ENCODE measurements around the gene PTPA. TPM values are rescaled to one million over a fixed set of nuclear protein-coding genes. Genes with fewer than 3 reads are reported as not detected.
A peak's percentile ranks its signal among the peaks of the same experiment; 100 is the strongest.

PTPA gene
- total and polyA plus RNA-seq, 9 of the 15 experiments (the other 6 are each of a cell fraction or from before 2014, with no cell fraction given) = 1.7 to 121 (median 72.6) TPM

GRCh38 chr9:129105857-129106694, 5.1 kb upstream of the PTPA start:
- H3K4me1 ChIP-seq (replicated peaks in 1 of 2; ENCODE audit: control insufficient read depth in 2 of 2, insufficient read depth in 2 of 2, low read length in 2 of 2) = peaks cover 15 to 50% of the 10 kb centered on the region in 2 experiments
- ChIA-PET CTCF (ENCODE audit: low intra/inter-chr PET ratio) (no interaction called here), POLR2A (interaction anchor here (0.5 to 0.6 kb wide), 2 partner anchors 14 to 18 kb away, joined by 3 read pairs; no protein-coding TSS in a partner anchor)
- intact Hi-C loops (cut with micrococcal nuclease) (no loop called here), in situ Hi-C loops (cut with MboI) (no loop called here)
- peaks cover 3% of the 10 kb centered on the region; the same call in 2 of the 3 replicates for H3K79me2 ChIP-seq (ENCODE audit: control insufficient read depth, insufficient read depth, low read length)
- H3K9me1 ChIP-seq (ENCODE audit: control insufficient read depth, insufficient read depth, low read length) = peaks cover 3% of the 10 kb centered on the region
- H2AFZ ChIP-seq (ENCODE audit: low read depth, low read length) = no peak overlapping the region
- no peak overlapping the region for H3K9ac ChIP-seq (ENCODE audit: insufficient read depth in 1 of 2, low read depth in 2 of 2, low read length in 2 of 2)
- no peak overlapping the region for H3K4me3 ChIP-seq
- H3K36me3 ChIP-seq (ENCODE audit: control insufficient read depth, insufficient read depth, low read length) = peaks cover 3% of the 10 kb centered on the region; the same call in 1 of the 3 replicates
- no peak for FAIRE-seq
- H3K27me3 ChIP-seq (ENCODE audit: control insufficient read depth in 2 of 2, insufficient read depth in 2 of 2, low read length in 2 of 2) = no peaks in the 10 kb centered on the region
- no peak for ATAC-seq
- WGBS (ENCODE audit: insufficient coverage, low coverage, missing lambda C conversion rate) = 76% methylated on average over 14 of the region's 17 CpGs
- H3K9me3 ChIP-seq (replicated peaks; ENCODE audit: control insufficient read depth, insufficient read depth, low read depth, low read length) = no peaks in the 10 kb centered on the region
- no peak for DNase-seq (ENCODE audit: extremely low read depth in 1 of 4, low spot score in 3 of 4)
- no peak overlapping the region for H3K27ac ChIP-seq (ENCODE audit: extremely low read depth, low read depth, low read length)
- H4K20me1 ChIP-seq (replicated peaks; ENCODE audit: control insufficient read depth, insufficient read depth, low read length) = no peaks in the 10 kb centered on the region
- BruUV-seq (replicated peaks) = no TSS peak
- no peak for TF ChIP-seq DPF2 (IDR thresholded peaks at IDR 0.05)
- TF ChIP-seq POLR2B (IDR thresholded peaks at IDR 0.05; ENCODE audit: low read depth, partially characterized antibody) = no peak
- no peak for TF ChIP-seq ZNF174 (CRISPR knock-in tag; IDR thresholded peaks at IDR 0.05)
- no peak for TF ChIP-seq HEY1 (CRISPR knock-in tag; IDR thresholded peaks at IDR 0.05; ENCODE audit: borderline replicate concordance)
- no peak for TF ChIP-seq NEUROD1 (IDR thresholded peaks at IDR 0.05; ENCODE audit: borderline replicate concordance, low read depth, low read length, partially characterized antibody)
- TF ChIP-seq ZFP36 (IDR thresholded peaks at IDR 0.05; ENCODE audit: low read depth, low read length, partially characterized antibody) = peak; percentile 60
- H3K4me2 ChIP-seq (ENCODE audit: insufficient read depth, low read length) = no peak overlapping the region
